Upper lobe of left lung (tissue), 6 donors: Measurements from ENCODE around the gene DEPP1. TPM values are rescaled to one million over a fixed set of nuclear protein-coding genes. Genes with fewer than 3 reads are reported as not detected.

Source experiments
- ATAC-seq, 2 donors: fragments of 200-7000 bp; cut with Tn5 transposase; one replicate each; pipeline ENCODE4 v1.9.1; 2022; ENCODE audit warnings: mild to moderate bottlenecking in 2 of 2, moderate library complexity in 2 of 2; ENCODE audit not compliant: low FRiP score in 2 of 2
- DNase-seq, 2 donors: peaks; one replicate each; pipeline ENCODE4 v3.0.0-alpha.2; 2019 to 2020
- H3K27ac ChIP-seq, 4 donors: fragments of 200-600 bp; sonication (generic); one replicate each; pipeline ENCODE4 v1.5.1; 2016 to 2019
- H3K27me3 ChIP-seq, 4 donors: fragments of 200-600 bp; sonication (generic); one replicate each; pipeline ENCODE4 v1.5.1; 2017 to 2019
- H3K36me3 ChIP-seq, 4 donors: fragments of 200-600 bp; sonication (generic); one replicate each; pipeline ENCODE4 v1.5.1; 2016 to 2019
- H3K4me1 ChIP-seq, 4 donors: fragments of 200-600 bp; sonication (generic); one replicate each; pipeline ENCODE4 v1.5.1; 2018 to 2019
- H3K4me3 ChIP-seq, 4 donors: fragments of 200-600 bp; sonication (generic); one replicate each; pipeline ENCODE4 v1.5.1; 2017 to 2019; ENCODE audit warnings: mild to moderate bottlenecking in 2 of 4, moderate library complexity in 1 of 4
- H3K9me3 ChIP-seq, 4 donors: fragments of 200-600 bp; sonication (generic); one replicate each; pipeline ENCODE4 v1.5.1; 2018 to 2019
- EP300 ChIP-seq, 4 donors: sonication (generic); formaldehyde crosslinking; IDR thresholded peaks; one replicate each; pipeline ENCODE4 v1.5.1; 2017; ENCODE audit warnings: antibody characterized with exemption in 4 of 4, control low read depth in 2 of 4
- POLR2A ChIP-seq, 4 donors: fragments of 450-650 bp; IDR thresholded peaks; one replicate each; pipeline ENCODE4 v1.5.1; 2016 to 2017; ENCODE audit warnings: antibody characterized with exemption in 4 of 4, mild to moderate bottlenecking in 2 of 4
- POLR2AphosphoS5 ChIP-seq, 2 donors: sonication (generic); formaldehyde crosslinking; IDR thresholded peaks; one replicate each; pipeline ENCODE4 v1.5.1; 2017; ENCODE audit warnings: antibody characterized with exemption in 2 of 2
- WGBS, 2 donors: methylation state at CpG; one replicate each; pipeline ENCODE4 v1.1.5; 2017 to 2018; 5-methylcytosine and 5-hydroxymethylcytosine counted together
- total RNA-seq, 6 donors: library from RNA; depleted of rRNA in 4 of 6; stranded (reverse); fragments of >200 nt in 4 of 6; gene quantifications; one replicate each; pipeline versions ENCODE4 v1.1.0 to v1.2.1, GENCODE V29; 2016 to 2021
- TF ChIP-seq, protein P1 (sequence below), 6 experiments: fragments of 450-650 bp in 4 of 6; fragments of 200-600 bp in 2 of 6; sonication (generic) in 2 of 6; IDR thresholded peaks; one replicate each; pipeline ENCODE4 v1.5.1; 2016 to 2019; ENCODE audit warnings: antibody characterized with exemption in 6 of 6
- donor health status: DM: no; HTN: no; CAD: no; lungs with moderate emphysema.
- donor health status: DM: no; HTN: yes; CAD: no; lungs with severe emphysema.

Gene DEPP1
- total RNA-seq, 6 donors from 2014 or later: 42.0 to 405 (median 95.6) TPM

- no peaks in the 10 kb centered on the region for H3K27me3 ChIP-seq
- peaks cover 51 to 74% (median 59%) of the 10 kb centered on the region in 4 donors for H3K4me1 ChIP-seq
- no peak for ATAC-seq
- DNase-seq: no peak
- H3K27ac ChIP-seq: peak overlapping the region; percentile 88 to 97 (median 90)
- no peaks in the 10 kb centered on the region for H3K9me3 ChIP-seq
- peaks cover 0 to 12% (median 5%) of the 10 kb centered on the region in 4 donors for H3K36me3 ChIP-seq
- no peak for TF ChIP-seq POLR2AphosphoS5 (IDR thresholded peaks at IDR 0.05)
- TF ChIP-seq POLR2A (IDR thresholded peaks at IDR 0.05): no peak
- no peak for TF ChIP-seq EP300 (IDR thresholded peaks at IDR 0.05)
- TF ChIP-seq, protein P1, sequence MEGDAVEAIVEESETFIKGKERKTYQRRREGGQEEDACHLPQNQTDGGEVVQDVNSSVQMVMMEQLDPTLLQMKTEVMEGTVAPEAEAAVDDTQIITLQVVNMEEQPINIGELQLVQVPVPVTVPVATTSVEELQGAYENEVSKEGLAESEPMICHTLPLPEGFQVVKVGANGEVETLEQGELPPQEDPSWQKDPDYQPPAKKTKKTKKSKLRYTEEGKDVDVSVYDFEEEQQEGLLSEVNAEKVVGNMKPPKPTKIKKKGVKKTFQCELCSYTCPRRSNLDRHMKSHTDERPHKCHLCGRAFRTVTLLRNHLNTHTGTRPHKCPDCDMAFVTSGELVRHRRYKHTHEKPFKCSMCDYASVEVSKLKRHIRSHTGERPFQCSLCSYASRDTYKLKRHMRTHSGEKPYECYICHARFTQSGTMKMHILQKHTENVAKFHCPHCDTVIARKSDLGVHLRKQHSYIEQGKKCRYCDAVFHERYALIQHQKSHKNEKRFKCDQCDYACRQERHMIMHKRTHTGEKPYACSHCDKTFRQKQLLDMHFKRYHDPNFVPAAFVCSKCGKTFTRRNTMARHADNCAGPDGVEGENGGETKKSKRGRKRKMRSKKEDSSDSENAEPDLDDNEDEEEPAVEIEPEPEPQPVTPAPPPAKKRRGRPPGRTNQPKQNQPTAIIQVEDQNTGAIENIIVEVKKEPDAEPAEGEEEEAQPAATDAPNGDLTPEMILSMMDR (IDR thresholded peaks at IDR 0.05): no peak
- WGBS, 2 donors: 37 to 59% methylated on average over 6 to 8 of the region's 8 CpGs
- peak overlapping the region; percentile 38 to 74 (median 61) for H3K4me3 ChIP-seq
These were observed 18.5 kb downstream of the DEPP1 start for GRCh38 chr10:44960088-44960460.

DNA sequence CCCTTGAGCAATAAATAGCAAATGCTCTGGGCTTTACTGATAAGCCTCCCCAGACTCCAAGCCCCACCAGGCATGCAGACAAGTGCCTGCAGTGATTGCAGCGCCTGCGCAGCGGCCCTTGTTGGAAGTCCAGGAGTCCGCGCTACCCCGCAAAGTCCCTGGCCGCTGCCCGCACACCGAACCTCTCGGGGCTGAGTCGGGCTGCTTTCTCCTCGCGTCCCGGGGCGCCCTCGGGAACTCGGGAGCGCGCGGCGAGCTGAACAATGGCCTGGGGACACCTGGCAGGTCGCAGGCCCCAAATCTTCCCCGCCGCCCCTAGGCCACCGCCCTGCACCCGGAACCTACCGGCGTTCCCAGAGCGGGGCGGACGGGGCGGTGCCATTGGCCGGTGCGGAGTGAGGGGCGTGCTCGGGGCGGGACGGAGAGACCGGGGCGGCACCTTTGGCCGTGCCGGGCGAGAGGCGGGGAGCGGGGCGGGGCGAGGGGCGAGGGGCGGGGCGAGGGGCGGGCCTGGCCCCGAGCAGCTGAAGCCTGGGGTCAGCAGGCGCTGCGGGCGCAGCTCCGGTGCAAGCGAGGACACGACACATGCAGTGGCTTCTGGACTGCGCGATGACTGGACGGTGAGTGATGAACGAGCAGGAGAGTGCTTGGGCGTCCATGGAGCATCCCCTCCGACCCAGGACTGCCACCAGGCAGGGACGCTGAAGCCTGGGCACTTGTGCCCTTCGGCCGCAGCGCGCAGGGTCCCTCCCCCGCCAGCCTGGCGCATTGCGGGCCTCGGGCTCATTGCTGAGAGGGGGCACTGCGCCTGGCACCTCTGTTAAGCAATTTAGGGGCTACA lies 19.1 kb downstream of the DEPP1 start, which contains the start of gene RASSF4:
Gene RASSF4, plus strand, starts transcription at position 556 of the 841 bp plus-strand sequence. CDS start 10,401 bp downstream, outside the sequence.
- Histone ChIP-seq H3K9me3 (no peaks in the 10 kb centered on the region), H3K4me3 (peak within 1 kb of the TSS; percentile 50 to 74 (median 72)), H3K27me3 (no peaks in the 10 kb centered on the region), H3K4me1 (peaks cover 45 to 68% (median 53%) of the 10 kb centered on the region in 4 donors), H3K36me3 (peaks cover 0 to 12% (median 5%) of the 10 kb centered on the region in 4 donors), H3K27ac (peak within 1 kb of the TSS; percentile 88 to 97 (median 90))
- DNase-seq (peak; percentile 96 to 99), ATAC-seq (peak; percentile 96 to 97)
- peak; percentile 29 to 98 (median 78) for TF ChIP-seq POLR2A (IDR thresholded peaks at IDR 0.05)
- TF ChIP-seq POLR2AphosphoS5 (IDR thresholded peaks at IDR 0.05): peak; percentile 79 to 88
- TF ChIP-seq, protein P1 (IDR thresholded peaks at IDR 0.05): peak in 3 of 6 experiments; percentile 16 to 29 (median 24)
- TF ChIP-seq EP300 (IDR thresholded peaks at IDR 0.05): peak in 1 of 4 donors; percentile 31
- 1 to 3% methylated on average over 10 to 31 of the region's 74 CpGs for WGBS, 2 donors

DNA sequence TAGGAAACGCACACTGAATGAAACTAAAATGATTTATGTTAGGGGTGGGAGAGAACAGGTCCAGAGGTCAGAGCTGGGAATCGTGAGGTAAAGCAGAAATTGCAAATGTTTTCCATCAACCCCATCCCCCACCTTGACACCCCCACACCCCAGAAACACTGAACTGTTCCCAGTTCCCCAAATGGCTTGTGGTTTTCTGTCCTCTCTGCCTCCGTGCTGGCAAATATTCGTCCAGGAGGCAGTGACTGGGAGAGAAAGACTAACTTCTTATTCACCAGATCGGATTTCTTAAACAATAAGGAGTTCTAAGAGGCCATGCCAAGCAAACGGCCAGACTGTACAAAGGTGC lies 19.7 kb downstream of the DEPP1 start:
- whole genome bisulfite sequencing, 2 donors: 8 to 10% methylated on average over 6 of the region's 6 CpGs
- peaks cover 39 to 62% (median 47%) of the 10 kb centered on the region in 4 donors for H3K4me1 ChIP-seq
- TF ChIP-seq, protein P1 (IDR thresholded peaks at IDR 0.05): no peak
- TF ChIP-seq POLR2A (IDR thresholded peaks at IDR 0.05) (no peak), POLR2AphosphoS5 (IDR thresholded peaks at IDR 0.05) (no peak), EP300 (IDR thresholded peaks at IDR 0.05) (no peak)

GRCh38 chr10:44958196-44958897 lies 20.3 kb downstream of the DEPP1 start:
- DNase-seq: peak in 1 of 2 donors; percentile 70
- 45 to 48% methylated on average over 4 to 5 of the region's 5 CpGs for WGBS, 2 donors
- no peak for TF ChIP-seq POLR2AphosphoS5 (IDR thresholded peaks at IDR 0.05)
- TF ChIP-seq, protein P1 (IDR thresholded peaks at IDR 0.05): no peak
- peak in 1 of 4 donors; percentile 60 for TF ChIP-seq EP300 (IDR thresholded peaks at IDR 0.05)
- H3K27me3 ChIP-seq: no peaks in the 10 kb centered on the region
- peak overlapping the region in 3 of 4 donors; percentile 50 to 74 (median 72) for H3K4me3 ChIP-seq
- H3K27ac ChIP-seq: peak overlapping the region; percentile 88 to 97 (median 90)
- no peaks in the 10 kb centered on the region for H3K9me3 ChIP-seq
- ATAC-seq: peak; percentile 58 to 59
- H3K4me1 ChIP-seq: peaks cover 34 to 56% (median 42%) of the 10 kb centered on the region in 4 donors
- H3K36me3 ChIP-seq: peaks cover 0 to 13% (median 6%) of the 10 kb centered on the region in 4 donors

More for the DNA sequence above, 19.7 kb downstream of the DEPP1 start:
- peaks cover 0 to 12% (median 6%) of the 10 kb centered on the region in 4 donors for H3K36me3 ChIP-seq
- DNase-seq (no peak), ATAC-seq (no peak)
- H3K4me3 ChIP-seq: peak overlapping the region; percentile 50 to 74 (median 72)
- no peaks in the 10 kb centered on the region for H3K27me3 ChIP-seq
- peak overlapping the region; percentile 88 to 97 (median 90) for H3K27ac ChIP-seq
- no peaks in the 10 kb centered on the region for H3K9me3 ChIP-seq
